LoVo (cell line): ENCODE data around the gene CFAP251.
"Not testable (repeated sequence)": the region's sequence is repeated elsewhere in the genome, so short reads cannot be mapped to it uniquely, and the experiment has no call there.

ENCODE experiments used
- DNase-seq: peaks from one replicate; pipeline ENCODE4 v3.0.0-alpha.2; 2016; ENCODE audit warnings: low spot score

Gene CFAP251

DNA sequence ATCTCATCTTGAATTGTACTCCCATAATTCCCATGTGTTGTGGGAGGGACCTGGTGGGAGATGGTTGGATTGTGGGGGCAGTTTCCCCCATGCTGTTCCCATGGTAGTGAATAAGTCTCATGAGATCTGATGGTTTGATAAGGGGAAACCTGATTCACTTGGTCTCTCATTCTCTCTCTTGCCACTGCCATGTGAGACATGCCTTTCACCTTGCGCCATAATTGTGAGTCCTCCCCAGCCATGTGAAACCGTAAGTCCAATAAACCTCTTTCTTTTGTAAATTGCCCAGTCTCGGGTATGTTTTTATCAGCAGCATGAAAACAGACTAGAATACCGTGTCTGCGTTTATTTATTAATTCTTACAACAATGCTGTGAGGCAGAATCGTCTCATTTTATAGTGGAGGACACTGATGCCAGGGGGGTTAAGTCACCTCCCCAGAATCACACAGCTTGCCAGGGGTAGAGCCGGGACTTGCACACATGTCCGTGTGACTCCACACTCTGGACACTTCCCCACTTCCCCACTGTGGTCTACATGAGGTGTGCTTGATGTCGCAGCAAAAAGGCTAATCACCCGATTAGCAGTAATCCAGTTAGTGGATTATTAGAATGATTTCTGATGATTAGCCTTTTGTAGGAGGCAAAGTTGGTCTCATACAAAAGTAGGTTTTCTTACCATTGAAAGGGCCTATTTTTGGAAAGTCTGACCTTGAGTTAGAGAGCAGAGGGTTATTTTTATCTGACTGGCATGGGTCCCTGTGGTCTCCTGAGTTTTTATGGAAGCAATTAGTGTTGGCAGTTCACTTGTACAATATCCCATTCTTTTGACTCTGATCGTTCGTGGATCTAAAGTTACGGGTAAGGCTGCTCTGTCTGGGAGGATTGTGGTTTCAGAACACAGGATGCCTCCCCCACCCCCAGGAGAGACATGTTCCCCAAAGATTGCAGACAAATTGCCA lies 55.9 kb downstream of the CFAP251 start:
- DNase-seq, result no peak

DNA sequence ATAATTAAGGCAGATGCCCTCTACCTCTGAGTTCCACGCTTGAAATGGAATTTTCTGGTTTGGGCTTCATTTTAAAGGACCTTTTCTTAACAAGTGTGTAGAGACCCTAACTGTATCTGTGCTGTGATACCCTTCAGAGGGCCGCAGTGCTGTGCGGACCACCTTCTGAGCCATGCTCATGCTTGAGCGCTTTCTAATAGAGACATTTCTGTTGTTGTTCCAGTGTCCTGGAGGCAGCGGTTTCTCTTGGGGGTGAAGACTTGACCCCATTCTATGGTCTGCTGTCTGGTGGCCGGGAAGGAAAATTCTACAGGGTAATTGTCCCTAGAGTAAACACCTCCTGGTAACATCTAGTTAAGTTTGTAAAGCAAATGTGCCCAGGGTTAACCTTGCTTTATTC lies 56.6 kb downstream of the CFAP251 start:
- DNase-seq, result no peak

DNA sequence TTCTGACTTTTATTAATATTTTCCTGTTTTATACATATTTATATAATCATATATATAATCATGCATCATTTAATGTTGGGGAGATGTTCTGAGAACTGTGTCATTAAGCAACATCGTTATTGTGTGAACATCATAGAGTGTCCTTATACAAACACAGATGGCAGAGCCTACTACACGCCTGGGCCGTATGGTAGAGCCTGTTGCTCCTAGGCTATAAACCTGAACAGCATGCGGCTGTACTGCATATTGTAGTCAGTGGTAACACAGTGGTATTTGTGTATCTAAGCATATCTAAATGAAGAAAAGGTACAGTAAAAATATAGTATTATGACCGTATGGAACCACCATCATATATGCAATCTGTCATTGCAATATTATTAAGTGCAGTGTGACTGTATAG lies 58.6 kb downstream of the CFAP251 start:
- DNase-seq, result no peak

DNA sequence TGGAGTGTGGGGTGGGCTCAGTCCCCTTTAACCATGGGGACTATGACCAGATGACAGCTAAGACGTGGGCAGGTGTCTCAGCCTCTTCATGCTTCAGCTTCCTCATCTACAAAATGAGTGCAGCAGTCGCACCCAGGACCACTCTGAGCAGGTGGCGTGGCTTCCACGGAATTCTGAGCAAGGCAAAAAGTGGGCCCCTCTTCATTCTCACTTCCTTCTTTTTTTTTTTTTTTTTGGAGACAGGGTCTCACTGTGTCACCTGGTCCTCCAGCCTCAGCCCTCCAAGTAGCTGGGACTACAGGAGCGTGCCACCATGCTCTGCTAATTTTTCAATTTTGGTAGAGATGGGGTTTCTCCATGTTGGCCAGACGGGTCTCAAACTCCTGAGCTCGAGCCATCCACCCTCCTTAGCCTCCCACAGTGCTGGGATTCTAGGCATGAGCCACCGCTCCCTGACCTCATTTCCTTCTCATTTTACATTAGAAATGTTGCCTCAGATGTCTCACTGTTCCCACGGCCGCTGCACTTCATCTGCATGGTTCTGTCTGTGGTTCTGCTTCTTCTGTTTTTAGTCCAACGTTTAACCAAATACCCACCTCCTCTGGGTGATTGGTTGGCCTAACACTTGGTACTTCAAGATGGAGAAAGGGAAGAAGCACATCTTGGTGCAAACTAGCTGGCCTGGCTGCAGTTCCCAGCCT lies 61.9 kb downstream of the CFAP251 start:
- DNase-seq, result no peak

DNA sequence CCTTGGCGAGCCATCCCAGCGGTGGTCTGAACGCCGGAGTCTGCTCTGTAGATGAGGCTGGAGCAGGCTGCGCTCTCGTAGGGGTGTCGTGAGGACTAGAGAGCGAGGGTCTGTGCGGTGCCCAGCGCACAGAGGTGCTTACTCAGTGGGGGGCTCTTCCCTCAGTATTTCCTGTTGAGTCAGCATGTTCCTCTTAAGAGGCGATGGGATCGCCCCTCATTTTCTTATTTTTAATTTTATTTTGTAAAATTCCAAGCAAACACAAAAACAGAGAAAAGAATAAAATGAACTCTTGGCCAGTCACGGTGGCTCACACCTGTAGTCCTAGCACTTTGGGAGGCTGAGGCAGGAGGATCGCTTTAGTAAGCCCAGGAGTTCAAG lies 62.5 kb downstream of the CFAP251 start:
- no peak for DNase-seq

GRCh38 chr12:121981456-121981855 lies 63.1 kb downstream of the CFAP251 start:
- DNase-seq, result no peak

GRCh38 chr12:121982950-121983349 lies 64.6 kb downstream of the CFAP251 start:
- no peak for DNase-seq

DNA sequence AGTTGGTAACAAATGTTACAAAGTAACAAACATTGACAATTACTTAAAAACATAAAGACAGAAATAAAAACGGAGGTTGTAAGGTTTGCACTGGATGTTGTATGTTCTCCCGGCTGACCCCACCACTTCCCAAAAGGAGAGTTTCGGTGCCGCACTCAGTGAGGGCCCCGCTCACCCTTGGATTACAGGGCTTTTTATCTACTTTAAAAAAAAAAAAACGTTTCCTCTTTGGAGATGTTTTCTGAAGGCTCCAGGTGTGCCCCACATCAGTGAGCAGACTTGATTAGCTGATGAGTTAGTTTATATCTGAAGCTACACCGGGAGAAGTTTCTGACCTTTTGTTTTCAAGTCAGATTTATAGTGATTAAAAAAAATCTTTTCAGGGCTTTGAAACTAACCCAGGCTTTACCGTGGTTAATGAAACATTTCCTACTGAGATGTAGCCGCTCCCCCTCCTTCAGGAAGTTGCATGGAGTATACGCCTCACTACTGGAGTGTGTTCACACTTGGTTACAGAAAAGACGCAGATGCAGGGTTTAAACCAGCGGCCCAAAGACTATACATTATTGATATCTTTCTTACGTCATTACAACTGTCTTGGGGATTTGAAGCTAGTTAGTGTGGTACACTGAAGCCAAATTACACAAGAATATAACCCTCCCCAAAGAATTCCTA lies 65.3 kb downstream of the CFAP251 start:
- DNase-seq, result no peak

DNA sequence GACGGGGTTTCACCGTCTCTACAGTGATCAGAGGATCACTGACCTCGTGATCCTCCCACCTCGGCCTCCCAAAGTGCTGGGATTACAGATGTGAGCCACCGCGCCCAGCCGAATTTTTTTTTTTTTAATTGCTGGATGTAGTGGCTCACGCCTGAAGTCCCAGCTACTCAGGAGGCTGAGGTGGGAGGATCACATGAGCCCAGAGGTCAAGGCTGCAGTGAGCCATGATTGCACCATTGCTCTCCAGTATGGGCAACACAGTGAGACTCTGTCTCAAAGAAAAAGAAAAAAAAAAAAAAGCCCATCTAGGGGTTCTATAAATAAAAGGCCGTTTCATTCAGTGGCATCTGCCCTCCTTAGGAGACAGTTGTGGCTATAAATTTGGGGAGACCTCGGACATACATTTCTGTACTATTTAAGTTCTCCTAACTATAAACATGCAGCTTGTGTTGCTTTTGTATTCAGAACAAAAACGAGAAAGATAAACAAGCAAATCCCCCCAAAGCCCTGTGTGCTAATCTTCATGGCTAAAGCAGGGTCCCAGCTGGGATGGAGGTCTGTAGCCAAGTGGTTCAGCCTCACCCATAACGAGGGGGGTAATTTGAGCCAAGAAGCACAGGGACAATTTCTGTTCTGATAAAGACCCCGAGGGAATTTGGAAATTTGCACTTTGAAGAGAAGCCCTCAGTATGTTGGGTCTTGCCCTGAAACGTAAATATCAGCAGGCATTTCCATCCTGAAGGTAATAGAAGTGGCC lies 68.3 kb downstream of the CFAP251 start:
- DNase-seq, result no peak

- DNase-seq, result not testable (repeated sequence)
Observed at GRCh38 chr12:121988519-121988918, 70.1 kb downstream of the CFAP251 start.

DNA sequence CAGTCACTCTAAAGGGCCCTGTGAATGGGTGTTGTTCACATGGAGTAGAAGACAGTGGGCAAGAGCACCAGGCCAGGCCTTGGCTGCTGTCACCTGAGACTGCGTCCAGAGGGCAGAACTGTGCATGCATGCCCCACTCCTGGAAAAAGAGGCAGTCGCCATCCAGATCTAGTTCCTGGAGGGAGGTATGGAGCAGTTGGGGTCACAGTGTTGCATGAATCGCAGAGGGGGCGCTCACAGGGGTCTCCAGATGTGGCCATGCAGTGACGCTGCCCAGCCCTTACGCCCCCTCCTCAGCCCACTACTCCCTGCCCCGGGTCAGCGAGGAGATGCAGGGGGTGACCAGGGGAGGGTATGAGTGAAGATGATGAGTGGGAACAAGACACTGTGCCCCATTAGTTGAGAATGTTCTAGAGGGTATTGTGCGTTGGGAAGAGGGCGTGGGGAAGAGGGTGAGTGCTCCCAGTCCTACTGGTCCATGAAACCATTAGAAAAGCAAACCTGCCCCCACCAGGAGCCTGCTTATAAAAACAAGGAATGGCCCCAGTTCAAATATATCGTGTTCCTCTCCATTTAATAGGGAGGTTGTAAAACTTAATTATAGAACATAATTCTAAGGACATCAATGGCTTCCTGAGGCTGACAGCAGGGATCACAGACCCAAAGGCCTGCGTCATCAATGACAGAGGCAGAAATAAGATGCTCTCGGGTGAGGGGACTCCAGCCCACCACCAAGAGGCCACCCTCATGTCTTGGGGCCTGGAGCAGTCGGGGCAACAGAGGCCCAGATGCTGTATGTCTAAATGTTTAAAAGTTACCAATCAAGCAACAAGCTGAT lies 71.1 kb downstream of the CFAP251 start:
- no peak for DNase-seq

GRCh38 chr12:121990114-121990647 lies 71.8 kb downstream of the CFAP251 start:
- no peak for DNase-seq

DNA sequence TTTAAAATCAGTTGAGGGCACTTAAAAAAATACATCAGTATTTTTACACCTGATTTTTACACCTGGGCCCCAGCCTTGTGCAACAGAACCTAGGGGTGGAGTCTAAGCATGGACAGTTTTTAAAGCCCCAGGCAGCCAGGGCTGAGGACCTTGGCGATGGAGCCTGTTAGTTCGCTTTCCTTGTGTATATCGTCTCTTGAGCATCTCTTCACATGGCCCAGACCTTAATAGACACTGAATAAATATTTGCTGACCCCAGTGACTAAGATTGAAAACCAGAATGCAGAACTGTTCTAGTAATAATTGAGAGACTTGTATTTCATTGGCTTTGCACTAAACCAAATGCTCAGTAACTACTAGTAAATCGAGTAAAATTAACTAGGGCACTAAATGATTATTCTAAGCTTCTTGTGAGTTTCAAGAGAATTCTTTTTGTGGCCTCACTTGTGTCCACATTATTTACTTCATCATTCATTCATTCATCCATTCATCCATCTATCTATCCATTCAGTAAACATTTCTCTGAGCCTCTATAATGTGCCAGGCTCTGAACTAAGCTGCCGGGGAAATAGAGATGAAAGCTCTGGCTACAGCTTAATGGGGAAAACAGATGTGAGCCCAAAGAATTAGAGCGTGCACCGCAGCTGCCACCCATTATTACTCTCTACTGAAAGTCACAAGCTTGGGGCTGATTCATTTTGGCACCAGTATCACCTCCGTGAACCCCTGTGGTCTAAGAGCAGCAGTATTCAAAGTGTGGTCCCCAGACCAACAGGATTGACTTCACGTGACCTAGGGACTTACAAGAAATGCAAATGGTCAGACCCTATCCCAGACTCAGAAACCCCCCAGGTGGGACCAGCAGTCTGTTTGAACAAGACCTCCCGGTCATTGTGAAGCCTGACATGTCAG lies 72.6 kb downstream of the CFAP251 start:
- no peak for DNase-seq

DNA sequence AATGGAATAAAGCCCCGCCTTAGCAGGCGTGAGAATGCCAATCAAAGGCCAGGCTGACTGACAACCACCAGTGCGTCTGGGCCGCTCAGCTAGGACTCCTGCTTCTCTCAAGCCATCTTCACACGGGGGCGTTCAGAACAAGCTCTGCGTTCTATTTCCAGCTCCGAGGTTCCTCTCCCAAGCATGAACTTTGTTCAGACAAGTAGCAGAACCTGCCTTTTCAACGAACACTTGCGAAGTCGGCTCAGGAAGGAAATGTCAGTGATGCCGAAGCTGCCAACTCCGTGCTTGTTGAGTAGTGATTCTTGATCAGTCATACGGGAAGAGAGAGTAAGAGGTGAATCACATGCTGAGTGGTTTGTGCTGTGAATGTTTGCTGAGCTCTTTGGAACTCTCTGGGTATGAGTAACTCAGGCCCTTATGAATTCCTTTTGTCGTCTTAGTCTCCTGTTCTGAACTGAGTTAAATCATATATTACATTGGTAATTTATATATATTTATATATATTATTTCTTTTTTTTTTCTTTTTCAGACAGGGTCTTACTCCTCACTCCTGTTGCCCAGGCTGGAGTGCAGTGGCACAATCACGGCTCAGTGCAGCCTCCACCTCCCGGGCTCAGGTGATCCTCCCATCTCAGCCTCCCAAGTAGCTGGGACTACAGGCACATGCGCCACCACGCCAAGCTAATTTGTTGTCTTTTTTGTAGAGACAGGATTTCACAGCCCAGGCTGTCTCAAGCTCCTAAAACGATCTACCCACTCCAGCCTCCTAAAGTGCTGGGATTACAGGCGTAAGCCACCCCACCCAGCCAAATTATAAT lies 73.9 kb downstream of the CFAP251 start:
- no peak for DNase-seq

DNA sequence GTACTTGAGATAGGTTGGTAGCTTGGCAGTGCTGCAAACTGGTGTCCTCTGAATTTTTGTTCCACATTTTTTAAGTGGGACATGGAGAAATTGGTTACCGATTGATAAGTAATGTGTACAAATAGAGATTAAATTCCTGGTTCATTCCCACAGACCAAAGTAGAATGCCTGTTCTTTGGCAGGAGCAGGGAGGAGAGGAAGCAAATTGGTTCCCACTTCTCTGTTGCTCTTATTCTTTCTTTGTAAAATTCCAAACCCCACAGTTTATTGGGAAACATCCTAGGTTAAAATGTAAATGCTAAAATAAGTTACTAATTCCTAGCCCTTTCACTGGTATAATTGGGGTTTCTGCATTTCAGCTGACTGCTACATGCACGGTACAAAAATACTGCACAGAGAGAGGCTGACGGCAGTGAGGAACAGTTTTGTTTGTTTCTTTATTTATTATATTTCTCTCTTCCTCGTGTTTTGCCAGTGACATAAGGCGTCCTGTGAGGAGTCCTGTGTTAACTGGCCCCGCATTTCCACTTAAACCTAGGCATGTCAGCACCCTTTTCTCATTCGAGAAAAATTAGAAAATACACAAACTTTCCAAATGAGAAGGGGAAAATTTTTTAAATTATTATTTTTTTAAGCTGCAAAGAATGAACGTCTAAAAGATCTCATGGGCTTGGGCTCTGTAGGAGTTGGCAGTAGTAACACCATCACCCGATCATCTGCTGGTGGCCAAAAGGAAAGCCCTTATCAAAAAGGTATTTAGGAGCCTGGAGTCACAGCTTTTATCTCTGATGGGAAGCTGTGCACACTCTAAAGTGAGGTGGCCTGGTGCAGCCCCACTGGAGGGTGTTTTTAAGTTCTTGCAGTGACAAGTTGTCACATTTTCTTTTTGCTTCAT lies 77.9 kb downstream of the CFAP251 start:
- DNase-seq, result no peak

DNA sequence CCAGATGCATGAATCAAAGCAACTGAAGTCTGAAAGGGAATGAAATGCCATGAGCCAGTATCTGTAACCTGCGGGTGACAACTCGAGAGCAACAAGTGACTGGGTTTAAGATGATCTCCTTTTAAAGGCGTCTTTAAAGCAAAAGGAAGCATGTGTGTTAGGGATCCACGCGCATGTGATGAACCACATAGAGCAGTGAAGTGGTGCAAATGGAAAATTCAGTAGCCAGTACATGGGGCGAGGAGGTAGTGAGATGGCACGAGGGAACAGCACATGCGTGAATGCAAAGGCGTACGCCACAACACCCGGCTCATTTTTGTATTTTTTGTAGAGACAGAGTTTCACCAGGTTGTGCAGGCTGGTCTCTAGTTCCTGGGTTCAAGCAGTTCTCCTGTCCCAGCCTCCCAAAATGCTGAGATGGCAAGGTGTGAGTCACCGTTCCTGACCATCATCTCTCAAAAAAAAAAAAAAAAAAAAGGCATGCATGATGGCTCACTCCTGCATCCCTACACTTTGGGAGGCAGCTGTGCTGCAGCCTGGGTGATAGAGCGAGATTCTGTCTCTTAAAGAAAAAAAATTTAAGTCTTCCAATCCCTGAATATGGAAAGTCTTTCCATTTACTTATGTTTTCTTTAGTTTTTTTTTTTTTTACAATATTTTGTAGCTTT lies 78.7 kb downstream of the CFAP251 start:
- no peak for DNase-seq
